HG03520 (cell line): ENCODE data around the gene STAT3.
"Not testable (repeated sequence)": the region's sequence is repeated elsewhere in the genome, so short reads cannot be mapped to it uniquely, and the experiment has no call there.

Experiments
- ATAC-seq: cut with Tn5 transposase; IDR thresholded peaks from one replicate; pipeline ENCODE4 v1.9.1; 2021; ENCODE audit warnings: mild to moderate bottlenecking, moderate library complexity; ENCODE audit not compliant: unreplicated experiment

Gene STAT3

DNA sequence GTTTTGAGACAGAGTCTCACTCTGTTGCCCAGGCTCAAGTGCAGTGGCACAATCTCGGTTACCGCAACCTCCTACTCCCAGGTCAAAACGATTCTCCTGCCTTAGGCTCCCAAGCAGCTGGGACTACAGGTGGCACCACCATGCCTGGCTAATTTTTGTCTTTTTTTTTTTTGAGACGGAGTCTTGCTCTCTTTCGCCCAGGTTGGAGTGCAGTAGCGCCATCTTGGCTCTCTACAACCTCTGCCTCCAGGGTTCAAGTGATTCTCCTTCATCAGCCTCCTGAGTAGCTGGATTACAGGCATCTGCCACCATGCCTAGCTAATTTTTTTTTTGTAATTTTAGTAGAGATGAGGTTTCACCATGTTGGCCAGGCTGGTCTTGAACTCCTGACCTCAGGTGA, 70.3 kb downstream of the STAT3 start:
- ATAC-seq, result not testable (repeated sequence)

DNA sequence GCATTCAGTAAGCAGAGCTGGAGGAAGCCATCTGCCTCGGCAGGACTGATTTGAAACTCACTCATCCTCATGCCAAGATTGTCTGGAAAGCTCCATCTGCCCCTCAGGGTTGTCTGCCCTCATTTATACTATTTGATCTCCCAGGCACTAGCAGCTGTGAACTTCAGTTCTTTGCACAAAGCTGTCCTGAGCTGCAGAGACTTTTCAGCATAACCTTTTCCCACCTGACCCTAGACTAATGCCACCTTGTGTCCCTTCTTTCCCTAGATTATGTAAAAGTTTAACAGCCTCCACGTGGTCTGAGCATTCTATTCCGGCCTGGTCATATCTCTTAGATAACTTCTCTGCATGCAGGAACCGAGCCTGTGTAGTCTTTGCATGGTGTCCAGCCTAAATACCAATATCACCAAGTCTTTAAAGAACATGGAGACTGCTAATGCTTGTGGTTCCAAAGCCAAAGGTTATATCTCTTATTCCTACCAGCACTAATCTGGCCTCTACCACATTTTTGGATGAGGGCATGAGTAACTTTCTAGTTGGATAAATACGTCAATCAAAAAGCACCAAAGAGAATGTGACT, 70.9 kb downstream of the STAT3 start:
- ATAC-seq, result no peak

DNA sequence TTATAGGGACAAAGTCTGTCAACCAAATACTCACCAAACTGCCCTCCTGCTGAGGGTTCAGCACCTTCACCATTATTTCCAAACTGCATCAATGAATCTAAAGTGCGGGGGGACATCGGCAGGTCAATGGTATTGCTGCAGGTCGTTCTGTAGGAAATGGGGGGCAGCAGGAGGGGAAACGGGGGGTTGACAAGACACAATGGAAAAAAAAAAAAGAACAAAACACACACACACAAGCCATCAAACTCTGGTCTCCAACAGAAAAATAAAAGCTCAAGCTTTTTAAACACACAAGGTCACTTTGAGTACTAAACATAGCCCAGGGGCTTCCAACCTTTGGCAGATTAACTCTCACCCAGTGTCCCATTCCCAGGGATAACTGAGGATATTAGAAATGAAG, 71.5 kb downstream of the STAT3 start:
- ATAC-seq, result no peak

DNA sequence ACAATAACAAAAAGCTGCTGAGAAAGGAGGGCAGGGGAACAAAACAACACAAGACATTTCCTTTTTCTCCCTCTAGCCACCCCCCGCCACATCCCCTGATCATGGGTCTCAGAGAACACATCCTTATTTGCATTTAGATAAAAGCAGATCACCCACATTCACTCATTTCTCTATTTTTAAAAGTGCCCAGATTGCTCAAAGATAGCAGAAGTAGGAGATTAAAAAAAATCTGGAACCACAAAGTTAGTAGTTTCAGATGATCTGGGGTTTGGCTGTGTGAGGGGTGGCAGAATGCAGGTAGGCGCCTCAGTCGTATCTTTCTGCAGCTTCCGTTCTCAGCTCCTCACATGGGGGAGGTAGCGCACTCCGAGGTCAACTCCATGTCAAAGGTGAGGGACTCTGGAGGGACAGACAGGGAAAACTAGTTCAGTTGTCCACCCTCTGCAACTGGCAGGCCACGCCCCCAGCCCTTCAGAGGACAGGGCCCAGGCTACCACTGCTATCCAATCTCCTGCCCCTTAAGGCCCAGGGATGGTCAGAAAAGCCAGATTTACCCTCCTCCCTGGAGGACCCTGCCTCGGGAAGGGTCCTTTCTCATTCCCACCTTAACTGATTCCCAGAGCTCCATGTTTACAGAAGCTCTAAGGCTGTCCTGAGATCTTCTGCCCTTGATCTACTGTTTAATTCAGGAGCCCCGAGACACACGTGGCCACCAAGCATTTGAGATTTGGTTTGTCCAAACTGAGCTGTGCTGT, 72.7 kb downstream of the STAT3 start:
- no peak for ATAC-seq

DNA sequence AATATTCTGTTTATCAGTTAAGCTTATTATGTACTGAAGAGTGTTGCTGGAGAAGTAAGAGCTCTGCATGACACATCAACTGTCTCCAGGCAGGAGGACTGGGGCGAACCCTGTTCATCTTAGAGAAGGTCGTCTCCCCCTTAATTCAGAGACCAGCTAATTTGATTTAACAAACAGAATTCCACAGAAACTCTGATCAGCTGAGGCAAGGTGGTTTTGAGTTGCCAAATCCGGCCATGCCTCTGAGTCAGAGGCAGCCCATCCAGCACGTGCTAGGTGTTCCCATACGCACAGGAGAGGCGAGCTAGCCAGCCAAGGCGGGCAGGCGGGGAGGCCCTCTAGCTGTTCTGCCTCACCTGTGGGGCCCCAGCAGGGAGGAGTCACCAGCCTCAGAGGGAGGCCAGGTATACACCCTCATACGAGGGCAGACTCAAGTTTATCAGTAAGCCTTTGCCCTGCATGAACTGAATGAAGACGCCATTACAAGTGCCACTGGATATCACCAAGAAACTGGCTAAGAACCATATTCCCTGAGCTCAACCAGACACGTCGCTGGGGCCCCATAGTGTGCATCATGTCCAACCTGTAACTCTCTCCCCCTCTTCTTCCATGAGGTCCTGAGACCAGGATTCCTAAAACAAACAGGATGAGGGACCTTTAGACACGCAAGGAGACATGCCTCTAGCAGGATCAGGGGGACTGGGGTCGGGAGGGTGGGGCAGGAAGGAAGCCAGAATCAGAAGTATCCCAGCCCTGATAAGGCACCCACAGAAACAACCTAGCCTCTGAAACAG, 74.3 kb downstream of the STAT3 start:
- ATAC-seq, result no peak

DNA sequence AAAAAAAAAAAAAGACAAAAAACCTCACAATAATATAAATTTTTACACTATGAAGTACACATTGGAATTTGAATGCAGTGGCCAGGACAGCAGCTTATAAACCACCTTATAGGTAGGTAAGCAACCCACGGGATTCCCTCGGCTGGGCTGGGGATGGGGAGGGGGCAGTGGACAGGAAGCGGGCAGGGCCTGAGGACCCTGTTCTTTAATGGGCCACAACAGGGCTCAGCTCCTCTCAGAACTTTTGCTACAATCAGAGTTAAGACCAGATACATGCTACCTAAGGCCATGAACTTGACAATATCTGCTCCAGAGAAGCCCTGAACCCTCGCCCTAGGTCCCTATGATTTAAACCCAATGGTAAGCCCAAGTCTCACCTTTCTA, 74.9 kb downstream of the STAT3 start:
- ATAC-seq, result no peak

DNA sequence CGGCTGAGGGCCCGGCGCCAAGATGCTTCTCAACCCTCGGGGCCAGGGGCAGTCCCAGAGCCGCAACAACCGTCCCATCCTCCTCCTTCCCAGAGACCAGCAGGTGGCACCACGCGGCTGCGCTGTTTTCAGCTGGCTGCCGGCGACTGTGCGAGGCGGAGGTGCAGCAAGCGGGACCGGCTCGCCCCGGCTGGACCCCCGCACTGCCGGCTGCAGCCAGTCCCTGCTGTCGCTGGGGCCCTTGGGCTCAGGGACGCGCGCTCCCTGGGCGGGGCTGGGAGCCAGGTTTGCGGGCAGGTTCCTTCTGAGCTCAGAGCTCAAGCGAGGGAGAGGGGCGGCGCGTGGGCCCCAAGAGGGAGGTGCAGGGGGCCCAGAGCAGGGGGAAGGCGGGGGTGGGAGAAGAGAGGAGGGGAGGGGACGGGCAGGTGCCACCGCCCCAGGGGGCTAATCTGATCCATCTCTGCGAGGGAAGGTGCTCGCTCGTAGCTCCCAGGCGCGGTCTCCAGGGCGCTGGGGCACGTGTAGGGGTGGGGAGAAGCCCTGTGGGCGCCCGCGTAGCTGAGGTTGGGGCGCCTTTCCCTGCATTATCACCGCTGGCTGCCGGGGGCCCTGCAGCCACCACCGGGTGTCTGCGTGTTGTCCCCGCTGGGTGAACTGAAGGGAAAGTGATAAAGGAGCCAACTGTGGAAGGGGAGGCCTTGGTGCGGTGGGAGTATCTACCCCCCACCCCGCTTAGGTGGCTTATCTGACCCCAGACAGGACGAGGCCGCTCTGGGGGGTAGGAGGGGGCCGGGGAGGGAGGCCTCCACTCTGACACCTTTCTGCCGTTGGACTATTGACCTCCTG, 75.7 kb downstream of the STAT3 start:
- no peak for ATAC-seq

DNA sequence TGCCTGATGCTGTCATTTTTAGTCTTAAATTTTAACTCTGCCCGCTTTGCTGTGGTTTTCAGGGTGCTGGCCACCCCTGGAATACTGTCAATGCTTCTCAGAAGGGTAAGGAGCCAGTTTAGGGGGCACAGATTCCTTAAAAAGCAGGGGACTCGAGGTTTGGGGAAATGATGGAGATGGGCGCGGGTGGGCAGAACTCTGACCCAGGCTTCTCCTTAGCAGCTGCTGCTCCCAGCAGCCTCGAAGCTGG, 76.3 kb downstream of the STAT3 start:
- no peak for ATAC-seq

DNA sequence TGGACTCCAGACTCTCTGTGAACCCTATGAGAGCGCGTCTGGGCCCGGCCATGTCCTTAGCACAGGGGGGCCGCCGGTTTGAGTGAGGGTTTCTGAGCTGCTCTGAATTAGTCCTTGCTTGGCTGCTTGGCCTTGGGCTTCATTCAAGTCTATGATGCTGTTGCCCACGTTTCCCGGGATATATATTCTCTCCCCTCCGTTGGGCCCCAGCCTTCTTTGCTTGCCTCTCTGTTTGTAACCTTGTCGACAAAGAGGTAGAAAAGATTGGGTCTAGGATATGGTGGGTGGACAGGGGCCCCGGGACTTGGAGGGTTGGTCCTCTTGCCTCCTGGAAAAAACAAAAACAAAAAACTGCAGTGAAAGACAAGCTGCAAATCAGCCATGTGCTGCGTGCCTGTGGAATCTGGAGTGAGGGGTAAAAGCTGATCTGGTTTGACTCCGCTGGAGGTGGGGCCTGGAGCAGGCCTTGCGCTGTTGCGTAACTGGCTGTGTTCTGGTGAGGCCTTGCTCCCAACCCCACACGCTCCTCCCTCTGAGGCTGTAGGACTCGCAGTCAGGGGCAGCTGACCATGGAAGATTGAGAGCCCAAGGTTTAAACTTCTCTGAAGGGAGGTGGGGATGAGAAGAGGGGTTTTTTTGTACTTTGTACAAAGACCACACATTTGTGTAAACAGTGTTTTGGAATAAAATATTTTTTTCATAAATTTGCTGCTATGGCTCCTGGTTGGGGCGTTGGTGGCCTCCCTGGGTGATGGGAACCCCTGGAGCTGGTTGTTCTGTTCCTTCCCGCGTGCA, 76.8 kb downstream of the STAT3 start:
- no peak for ATAC-seq

DNA sequence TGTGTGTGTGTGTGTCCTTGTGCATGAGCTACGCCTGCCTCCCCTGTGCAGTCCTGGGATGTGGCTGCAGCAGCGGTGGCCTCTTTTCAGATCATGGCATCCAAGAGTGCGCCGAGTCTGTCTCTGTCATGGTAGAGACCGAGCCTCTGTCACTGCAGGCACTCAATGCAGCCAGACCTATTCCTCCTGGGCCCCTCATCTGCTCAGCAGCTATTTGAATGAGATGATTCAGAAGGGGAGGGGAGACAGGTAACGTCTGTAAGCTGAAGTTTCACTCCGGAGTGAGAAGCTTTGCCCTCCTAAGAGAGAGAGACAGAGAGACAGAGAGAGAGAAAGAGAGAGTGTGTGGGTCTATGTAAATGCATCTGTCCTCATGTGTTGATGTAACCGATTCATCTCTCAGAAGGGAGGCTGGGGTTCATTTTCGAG, 77.4 kb downstream of the STAT3 start:
- ATAC-seq, result no peak

DNA sequence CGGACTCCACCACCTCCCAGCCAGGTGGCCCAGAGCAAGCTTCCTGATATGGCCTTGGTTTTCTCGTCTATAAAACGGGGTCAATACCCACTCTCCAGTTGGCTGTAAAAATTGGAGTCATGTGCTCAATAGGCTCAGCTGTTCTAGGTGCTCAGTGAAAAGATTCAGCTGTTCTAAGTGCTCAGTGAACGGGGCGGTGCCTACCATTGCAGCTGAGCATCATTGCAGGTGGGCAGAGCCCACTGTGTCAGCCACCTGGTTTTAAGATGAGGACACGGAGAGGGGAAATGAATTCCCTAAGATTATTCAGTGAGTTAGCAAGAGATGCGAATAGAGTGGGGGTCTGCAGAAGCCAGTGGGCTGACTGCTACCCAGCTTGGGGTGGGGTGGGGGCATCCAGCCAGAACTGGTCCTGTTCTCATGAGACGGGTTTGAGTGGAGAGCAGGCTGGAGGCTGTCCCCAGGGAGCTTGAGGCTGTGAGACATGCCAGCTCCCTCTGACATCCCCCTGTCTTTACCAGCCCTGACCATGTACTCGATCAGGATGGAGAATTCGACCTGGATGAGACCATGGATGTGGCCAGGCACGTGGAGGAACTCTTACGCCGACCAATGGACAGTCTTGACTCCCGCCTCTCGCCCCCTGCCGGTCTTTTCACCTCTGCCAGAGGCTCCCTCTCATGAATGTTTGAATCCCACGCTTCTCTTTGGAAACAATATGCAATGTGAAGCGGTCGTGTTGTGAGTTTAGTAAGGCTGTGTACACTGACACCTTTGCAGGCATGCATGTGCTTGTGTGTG, 78.1 kb downstream of the STAT3 start:
- ATAC-seq, result no peak

DNA sequence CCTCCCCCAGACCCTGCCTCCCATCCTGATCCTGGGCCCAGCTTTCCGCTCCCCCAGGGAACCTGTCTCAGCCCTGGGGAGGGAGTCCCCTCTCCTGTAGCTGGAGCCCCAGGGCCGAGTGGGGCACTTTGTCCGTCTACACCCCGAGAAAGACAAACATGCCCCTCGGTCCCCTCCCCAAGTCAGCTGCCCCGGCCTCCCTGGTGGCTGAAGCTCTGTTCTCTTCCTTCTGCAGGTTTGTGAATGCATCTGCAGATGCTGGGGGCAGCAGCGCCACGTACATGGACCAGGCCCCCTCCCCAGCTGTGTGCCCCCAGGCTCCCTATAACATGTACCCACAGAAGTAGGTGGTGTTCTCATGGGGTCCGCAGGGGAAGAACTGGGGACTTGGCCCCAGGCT, 79.1 kb downstream of the STAT3 start:
- ATAC-seq, result no peak

DNA sequence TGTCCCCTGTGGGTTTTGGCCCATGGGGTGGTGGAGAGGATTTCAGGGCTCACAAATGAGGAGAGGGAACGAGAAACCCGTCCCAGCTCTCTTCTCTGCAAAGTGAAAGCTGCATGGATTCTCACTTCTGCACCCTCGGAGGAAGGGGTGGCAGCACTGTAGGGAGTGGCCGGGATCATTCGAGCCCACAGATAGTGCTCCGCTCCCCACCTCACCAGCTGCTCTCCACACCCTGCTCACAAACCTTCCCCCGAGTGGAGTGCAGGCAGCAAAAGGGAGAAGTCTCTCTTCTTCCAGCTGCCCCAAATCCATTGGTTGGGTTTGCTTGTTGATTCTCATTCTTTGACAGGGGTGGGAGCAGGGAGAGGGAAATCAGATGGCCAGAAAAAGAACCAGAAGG, 79.8 kb downstream of the STAT3 start:
- no peak for ATAC-seq

DNA sequence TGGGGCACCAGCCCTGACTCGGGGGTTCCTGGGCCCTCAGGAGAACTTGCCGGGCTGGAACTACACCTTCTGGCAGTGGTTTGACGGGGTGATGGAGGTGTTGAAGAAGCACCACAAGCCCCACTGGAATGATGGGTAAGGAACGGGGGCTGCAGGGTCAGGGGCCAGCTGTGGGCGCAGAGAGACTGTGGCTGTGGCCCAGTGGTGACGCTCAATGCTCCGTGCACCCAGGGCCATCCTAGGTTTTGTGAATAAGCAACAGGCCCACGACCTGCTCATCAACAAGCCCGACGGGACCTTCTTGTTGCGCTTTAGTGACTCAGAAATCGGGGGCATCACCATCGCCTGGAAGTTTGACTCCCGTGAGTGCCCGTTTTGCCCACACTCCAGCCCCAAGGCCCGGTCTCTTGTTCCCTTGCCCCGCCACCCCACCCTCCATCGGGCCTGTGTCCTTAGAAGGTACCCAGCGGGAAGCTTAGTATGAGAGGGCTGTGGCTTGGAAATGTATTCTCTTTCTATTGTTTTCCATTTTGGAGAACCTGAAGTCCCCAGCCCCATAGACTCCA, 80.8 kb downstream of the STAT3 start:
- no peak for ATAC-seq

DNA sequence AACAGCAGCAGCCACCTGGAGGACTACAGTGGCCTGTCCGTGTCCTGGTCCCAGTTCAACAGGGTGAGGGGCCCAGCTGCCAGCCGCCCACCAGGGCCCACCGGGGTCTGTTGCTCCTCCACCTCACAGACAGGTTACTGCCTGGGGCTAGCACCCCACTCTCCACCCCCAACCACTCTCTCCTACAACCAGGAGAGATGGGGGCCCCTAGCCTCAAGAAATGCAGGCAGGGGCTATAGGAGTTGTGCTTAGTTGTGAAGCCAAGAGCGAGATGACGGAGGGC, 81.9 kb downstream of the STAT3 start:
- ATAC-seq, result no peak

DNA sequence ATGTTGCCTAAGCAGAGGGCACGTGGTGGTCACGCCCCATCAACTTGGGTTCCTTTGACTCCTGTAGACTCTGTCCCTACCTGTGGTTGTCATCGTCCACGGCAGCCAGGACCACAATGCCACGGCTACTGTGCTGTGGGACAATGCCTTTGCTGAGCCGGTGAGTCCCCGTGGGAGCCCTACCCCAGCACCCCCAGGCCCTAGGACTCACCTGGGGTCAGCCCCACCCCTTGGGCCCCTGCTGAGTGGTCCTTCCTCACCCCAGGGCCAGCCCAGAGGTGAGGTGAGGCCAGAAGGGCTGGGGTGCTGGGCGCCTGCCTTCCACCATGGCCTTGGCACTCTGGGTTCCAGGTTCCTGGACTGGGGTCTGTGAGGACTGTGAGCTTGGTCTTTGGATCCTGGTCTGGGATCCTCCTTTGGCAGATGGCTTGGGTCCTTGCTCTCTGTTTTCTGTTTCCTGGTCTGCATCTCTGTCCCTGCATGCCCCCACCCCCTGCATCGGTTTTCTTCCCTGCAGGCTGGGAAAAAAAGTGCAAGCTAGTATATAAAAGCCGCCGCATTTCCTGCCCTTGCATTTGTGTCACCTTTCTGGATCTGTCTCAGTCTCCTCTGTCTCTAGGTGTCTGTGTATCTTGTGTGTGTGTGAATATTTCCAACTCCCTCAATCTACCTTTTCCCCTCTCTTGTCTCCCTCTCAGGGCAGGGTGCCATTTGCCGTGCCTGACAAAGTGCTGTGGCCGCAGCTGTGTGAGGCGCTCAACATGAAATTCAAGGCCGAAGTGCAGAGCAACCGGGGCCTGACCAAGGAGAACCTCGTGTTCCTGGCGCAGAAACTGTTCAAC, 82.5 kb downstream of the STAT3 start:
- no peak for ATAC-seq

DNA sequence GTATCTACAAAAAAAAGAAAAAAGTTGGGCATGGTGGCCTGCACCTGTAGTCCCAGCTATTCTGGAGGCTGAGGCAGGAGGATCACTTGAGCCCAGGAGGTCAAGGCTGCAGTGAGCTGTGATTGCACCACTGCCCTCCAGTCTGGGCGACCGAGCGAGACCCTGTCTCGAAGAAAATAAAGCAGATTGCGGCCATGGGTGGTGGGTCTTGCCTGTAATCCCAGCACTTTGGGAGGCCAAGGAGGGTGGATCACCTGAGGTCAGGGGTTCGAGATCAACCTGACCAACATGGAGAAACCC, 83.3 kb downstream of the STAT3 start:
- ATAC-seq, result not testable (repeated sequence)

DNA sequence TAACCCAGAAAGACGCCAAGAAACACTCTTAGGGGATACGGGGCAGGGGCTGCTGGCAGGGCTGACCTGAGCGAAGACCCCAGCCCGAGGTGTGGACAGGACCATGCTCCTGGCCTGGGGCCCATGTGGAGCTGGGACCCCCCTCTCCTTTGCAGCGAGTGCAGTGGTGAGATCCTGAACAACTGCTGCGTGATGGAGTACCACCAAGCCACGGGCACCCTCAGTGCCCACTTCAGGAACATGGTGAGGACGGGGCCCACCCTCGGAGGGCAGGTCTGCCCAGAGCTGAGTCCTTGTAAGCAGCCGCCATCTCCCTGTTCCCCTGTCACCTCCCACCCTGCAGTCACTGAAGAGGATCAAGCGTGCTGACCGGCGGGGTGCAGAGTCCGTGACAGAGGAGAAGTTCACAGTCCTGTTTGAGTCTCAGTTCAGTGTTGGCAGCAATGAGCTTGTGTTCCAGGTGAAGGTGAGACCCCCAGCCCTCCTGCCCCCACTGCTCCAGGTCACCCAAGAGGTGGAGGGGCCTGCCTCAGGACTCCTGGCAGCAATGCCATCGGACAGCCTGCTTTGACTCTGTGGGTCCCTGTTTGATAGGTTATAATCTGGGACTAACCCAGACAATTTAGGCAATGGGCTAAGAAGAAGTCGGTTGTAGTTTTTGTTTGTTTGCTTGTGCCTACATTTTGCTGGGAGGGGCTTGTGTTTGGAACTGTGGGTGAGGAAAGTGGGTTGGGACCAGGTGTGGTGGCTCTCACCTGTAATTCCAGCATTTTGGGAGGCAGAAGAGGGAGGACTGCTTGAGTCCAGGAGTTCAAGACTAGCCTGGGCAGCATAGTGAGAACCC, 83.8 kb downstream of the STAT3 start:
- ATAC-seq, result no peak
